Peyer's patch (tissue), 4 donors: ENCODE data around the gene NAV3. TPM values are rescaled to one million over a fixed set of nuclear protein-coding genes. Genes with fewer than 3 reads are reported as not detected.

Source experiments
- DNase-seq, 3 donors: peaks; one replicate each; pipeline ENCODE4 v3.0.0-alpha.2; 2017 to 2019
- H3K27ac ChIP-seq, 4 donors: fragments of 200-600 bp; sonication (generic); one replicate each; pipeline ENCODE4 v1.5.1; 2016 to 2019
- H3K27me3 ChIP-seq, 2 donors: fragments of 200-600 bp; sonication (generic); one replicate each; pipeline ENCODE4 v1.5.1; 2019
- H3K36me3 ChIP-seq, 3 donors: fragments of 200-600 bp; sonication (generic); one replicate each; pipeline ENCODE4 v1.5.1; 2016 to 2019
- H3K4me1 ChIP-seq, 4 donors: fragments of 200-600 bp; sonication (generic); one replicate each; pipeline ENCODE4 v1.5.1; 2016 to 2019
- H3K4me3 ChIP-seq, 4 donors: fragments of 200-600 bp; sonication (generic); 1 replicate in 3 of 4; 2 replicates in 1 of 4; pipeline ENCODE4 v1.5.1; 2016 to 2019; ENCODE audit warnings: mild to moderate bottlenecking in 1 of 4
- H3K9me3 ChIP-seq, 4 donors: fragments of 200-600 bp; sonication (generic); one replicate each; pipeline ENCODE4 v1.5.1; 2016 to 2019; ENCODE audit warnings: mild to moderate bottlenecking in 1 of 4
- CTCF ChIP-seq, 6 experiments: fragments of 450-650 bp in 4 of 6; fragments of 200-600 bp in 2 of 6; sonication (generic) in 1 of 6; IDR thresholded peaks; one replicate each; pipeline ENCODE4 v1.5.1; 2017 to 2019; ENCODE audit warnings: antibody characterized with exemption in 6 of 6, mild to moderate bottlenecking in 3 of 6, moderate library complexity in 1 of 6
- POLR2A ChIP-seq, 2 donors: fragments of 450-650 bp; IDR thresholded peaks; one replicate each; pipeline ENCODE4 v1.5.1; 2017; ENCODE audit warnings: antibody characterized with exemption in 2 of 2, mild to moderate bottlenecking in 2 of 2, moderate library complexity in 2 of 2
- total RNA-seq, 4 donors: library from RNA; depleted of rRNA; stranded (reverse); fragments of >200 nt; gene quantifications; one replicate each; pipeline ENCODE4 v1.1.0, GENCODE V29; 2016

The NAV3 gene
- total RNA-seq, 4 donors from 2014 or later = 1.9 to 4.1 (median 2.8) TPM

GRCh38 chr12:78164154-78164553, 333.5 kb downstream of the NAV3 start:
- no peak for DNase-seq
- no peaks in the 10 kb centered on the region for H3K4me1 ChIP-seq
- no peaks in the 10 kb centered on the region for H3K36me3 ChIP-seq
- no peak for TF ChIP-seq POLR2A (IDR thresholded peaks at IDR 0.05)
- no peak for TF ChIP-seq CTCF (IDR thresholded peaks at IDR 0.05)
- H3K9me3 ChIP-seq = no peaks in the 10 kb centered on the region
- no peaks in the 10 kb centered on the region for H3K27me3 ChIP-seq
- no peak overlapping the region for H3K4me3 ChIP-seq
- H3K27ac ChIP-seq = no peak overlapping the region

GRCh38 chr12:78167510-78167909, 336.8 kb downstream of the NAV3 start:
- no peak overlapping the region for H3K4me3 ChIP-seq
- H3K36me3 ChIP-seq = no peaks in the 10 kb centered on the region
- no peaks in the 10 kb centered on the region for H3K9me3 ChIP-seq
- DNase-seq = no peak
- H3K27ac ChIP-seq = no peak overlapping the region
- no peak for TF ChIP-seq POLR2A (IDR thresholded peaks at IDR 0.05)
- TF ChIP-seq CTCF (IDR thresholded peaks at IDR 0.05) = no peak
- no peaks in the 10 kb centered on the region for H3K4me1 ChIP-seq
- H3K27me3 ChIP-seq = no peaks in the 10 kb centered on the region

DNA sequence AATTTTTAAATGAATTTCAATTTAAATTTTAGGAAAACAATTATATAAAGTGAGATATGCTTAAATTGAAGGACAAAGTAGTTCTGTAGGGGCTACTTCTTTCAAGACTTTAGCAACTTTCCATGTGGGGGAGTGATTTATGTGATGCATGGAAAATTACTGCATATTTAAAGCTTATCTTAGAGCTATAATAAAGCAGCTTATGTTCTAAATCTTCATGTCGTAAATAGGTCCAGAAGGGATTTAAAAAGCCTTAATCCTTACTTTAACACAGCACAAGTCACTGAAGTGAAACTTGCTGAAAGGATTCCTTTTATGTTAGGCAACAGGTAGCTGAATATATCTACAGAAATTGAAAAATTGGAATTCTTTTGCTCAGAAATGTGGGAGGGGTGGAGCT, 340.4 kb downstream of the NAV3 start:
- Histone ChIP-seq H3K4me1 (no peaks in the 10 kb centered on the region), H3K36me3 (no peaks in the 10 kb centered on the region), H3K27me3 (no peaks in the 10 kb centered on the region), H3K4me3 (no peak overlapping the region), H3K27ac (no peak overlapping the region), H3K9me3 (no peaks in the 10 kb centered on the region)
- no peak for DNase-seq
- TF ChIP-seq CTCF (IDR thresholded peaks at IDR 0.05) (no peak), POLR2A (IDR thresholded peaks at IDR 0.05) (no peak)

DNA sequence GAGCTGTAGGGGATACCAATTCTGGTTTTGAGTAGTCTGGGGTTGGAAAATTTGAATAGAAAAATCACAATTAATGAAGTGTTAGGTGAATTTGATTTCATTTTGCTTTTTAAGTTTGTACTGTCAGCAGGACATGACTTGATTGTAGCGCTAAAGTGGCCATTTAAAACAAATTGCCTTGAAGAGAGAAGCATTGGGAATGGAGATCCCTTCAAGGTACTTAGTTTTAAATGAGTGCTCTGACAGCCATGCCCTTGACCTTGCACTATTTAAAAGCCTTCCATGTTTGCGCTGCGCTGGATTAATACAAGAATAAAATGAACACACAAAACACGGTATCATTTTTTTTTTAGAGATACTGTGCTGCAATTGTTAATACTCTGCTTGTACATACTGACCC, 345.9 kb downstream of the NAV3 start:
- H3K27ac ChIP-seq = no peak overlapping the region
- no peaks in the 10 kb centered on the region for H3K27me3 ChIP-seq
- H3K36me3 ChIP-seq = no peaks in the 10 kb centered on the region
- no peak for DNase-seq
- no peaks in the 10 kb centered on the region for H3K4me1 ChIP-seq
- no peaks in the 10 kb centered on the region for H3K9me3 ChIP-seq
- no peak overlapping the region for H3K4me3 ChIP-seq
- no peak for TF ChIP-seq POLR2A (IDR thresholded peaks at IDR 0.05)

DNA sequence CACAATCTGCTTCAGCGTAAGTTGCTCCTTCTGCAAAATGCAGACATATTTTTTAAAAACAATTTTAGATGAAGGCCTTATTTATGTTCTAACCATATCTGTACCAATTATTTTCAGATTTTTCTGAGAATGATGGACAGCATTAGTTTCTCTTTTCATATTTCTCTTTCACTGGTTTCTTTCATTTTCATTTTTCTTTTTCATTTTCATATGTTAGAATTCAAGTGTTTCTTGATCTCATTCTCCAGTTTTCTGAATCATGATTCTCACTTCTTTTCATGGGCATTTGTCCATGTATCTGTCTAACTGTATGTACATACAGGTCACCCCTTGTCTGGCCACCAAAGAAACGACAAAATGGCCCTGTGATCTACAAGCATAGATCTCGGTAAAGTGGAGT, 346.6 kb downstream of the NAV3 start:
- Histone ChIP-seq H3K4me3 (no peak overlapping the region), H3K36me3 (no peaks in the 10 kb centered on the region), H3K9me3 (no peaks in the 10 kb centered on the region), H3K4me1 (no peaks in the 10 kb centered on the region), H3K27me3 (no peaks in the 10 kb centered on the region), H3K27ac (no peak overlapping the region)
- no peak for DNase-seq
- no peak for TF ChIP-seq POLR2A (IDR thresholded peaks at IDR 0.05)
- no peak for TF ChIP-seq CTCF (IDR thresholded peaks at IDR 0.05)

DNA sequence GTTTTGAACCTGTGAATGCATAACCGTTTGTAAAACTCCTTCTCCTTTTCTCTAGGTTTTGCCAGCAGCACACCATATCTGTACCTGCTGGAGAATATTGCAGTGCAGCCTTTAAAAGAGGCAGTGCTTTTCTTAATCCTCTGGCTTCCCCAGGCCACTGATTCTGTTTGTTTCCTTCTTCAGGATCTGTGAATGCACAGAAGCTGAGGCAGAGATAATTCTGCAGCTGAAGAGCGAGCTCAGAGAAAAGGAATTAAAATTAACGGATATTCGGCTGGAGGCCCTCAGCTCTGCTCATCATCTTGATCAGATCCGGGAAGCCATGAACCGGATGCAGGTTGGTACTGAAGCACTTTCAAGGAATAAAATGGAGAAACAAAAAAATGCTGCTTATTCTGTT, 348.7 kb downstream of the NAV3 start:
- Histone ChIP-seq H3K27me3 (no peaks in the 10 kb centered on the region), H3K4me1 (no peaks in the 10 kb centered on the region), H3K27ac (no peak overlapping the region), H3K36me3 (no peaks in the 10 kb centered on the region), H3K9me3 (no peaks in the 10 kb centered on the region), H3K4me3 (no peak overlapping the region)
- TF ChIP-seq CTCF (IDR thresholded peaks at IDR 0.05) (no peak), POLR2A (IDR thresholded peaks at IDR 0.05) (no peak)
- no peak for DNase-seq
